22Rv1 (cell line): ENCODE data around the gene CAPN1.
"Not testable (repeated sequence)": the region's sequence is repeated elsewhere in the genome, so short reads cannot be mapped to it uniquely, and the experiment has no call there.

Experiments used
- H3K27ac ChIP-seq: fragments of 450-650 bp; 2 replicates; pipeline ENCODE4 v1.5.1; 2017
- ZFX ChIP-seq: fragments of 450-650 bp; IDR thresholded peaks from 2 replicates; pipeline ENCODE4 v1.6.1; 2017; ENCODE audit warnings: antibody characterized with exemption, borderline replicate concordance
- TF ChIP-seq, protein P1 (sequence below): fragments of 450-650 bp; IDR thresholded peaks from 2 replicates; pipeline ENCODE4 v1.5.1; 2017; ENCODE audit warnings: mild to moderate bottlenecking

Gene CAPN1

DNA sequence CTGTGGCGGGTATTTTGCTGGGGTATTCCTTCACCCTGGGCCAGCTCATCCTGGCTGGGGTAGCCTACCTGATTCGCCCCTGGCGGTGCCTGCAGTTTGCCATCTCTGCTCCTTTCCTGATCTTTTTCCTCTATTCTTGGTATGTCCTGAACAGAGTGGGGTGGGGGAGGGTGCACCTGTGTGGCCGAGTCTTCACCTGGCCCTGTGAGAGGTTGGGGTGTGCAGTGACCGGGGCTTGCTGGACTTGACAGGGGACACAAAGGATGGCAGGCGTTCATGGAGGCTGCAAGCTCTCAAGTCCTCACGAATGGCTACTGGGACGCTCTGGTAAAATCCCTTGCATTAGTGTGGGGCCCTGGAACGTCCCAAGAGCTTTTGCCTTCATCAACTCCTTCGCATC is 39.3 kb downstream of the CAPN1 start:
- H3K27ac ChIP-seq = no peak overlapping the region
- no peak for TF ChIP-seq ZFX

DNA sequence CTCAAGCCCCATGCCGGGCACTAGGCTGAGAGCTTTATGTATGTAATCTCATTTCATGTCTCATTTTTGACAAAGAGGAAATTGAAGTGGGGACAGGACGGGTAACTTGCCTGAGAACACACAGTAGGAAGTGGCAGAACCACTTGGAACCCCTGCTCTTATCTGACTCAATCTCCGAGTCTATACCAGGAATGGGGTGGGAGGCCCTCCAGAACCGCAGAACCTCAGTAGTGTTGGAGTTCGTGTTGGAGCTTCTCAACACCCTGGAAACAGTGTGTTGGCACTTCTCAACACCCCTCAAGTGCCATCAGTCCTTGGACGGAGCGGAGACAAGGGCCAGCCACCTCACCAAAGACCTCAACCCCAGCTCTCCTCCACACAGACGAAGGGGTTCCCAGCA is 41.3 kb downstream of the CAPN1 start:
- H3K27ac ChIP-seq = no peak overlapping the region
- TF ChIP-seq, protein P1, sequence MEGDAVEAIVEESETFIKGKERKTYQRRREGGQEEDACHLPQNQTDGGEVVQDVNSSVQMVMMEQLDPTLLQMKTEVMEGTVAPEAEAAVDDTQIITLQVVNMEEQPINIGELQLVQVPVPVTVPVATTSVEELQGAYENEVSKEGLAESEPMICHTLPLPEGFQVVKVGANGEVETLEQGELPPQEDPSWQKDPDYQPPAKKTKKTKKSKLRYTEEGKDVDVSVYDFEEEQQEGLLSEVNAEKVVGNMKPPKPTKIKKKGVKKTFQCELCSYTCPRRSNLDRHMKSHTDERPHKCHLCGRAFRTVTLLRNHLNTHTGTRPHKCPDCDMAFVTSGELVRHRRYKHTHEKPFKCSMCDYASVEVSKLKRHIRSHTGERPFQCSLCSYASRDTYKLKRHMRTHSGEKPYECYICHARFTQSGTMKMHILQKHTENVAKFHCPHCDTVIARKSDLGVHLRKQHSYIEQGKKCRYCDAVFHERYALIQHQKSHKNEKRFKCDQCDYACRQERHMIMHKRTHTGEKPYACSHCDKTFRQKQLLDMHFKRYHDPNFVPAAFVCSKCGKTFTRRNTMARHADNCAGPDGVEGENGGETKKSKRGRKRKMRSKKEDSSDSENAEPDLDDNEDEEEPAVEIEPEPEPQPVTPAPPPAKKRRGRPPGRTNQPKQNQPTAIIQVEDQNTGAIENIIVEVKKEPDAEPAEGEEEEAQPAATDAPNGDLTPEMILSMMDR = no peak
- no peak for TF ChIP-seq ZFX

- no peak for TF ChIP-seq ZFX
- TF ChIP-seq, protein P1 = no peak
- H3K27ac ChIP-seq = no peak overlapping the region
Observed at GRCh38 chr11:65224930-65225278, 43.2 kb downstream of the CAPN1 start.

DNA sequence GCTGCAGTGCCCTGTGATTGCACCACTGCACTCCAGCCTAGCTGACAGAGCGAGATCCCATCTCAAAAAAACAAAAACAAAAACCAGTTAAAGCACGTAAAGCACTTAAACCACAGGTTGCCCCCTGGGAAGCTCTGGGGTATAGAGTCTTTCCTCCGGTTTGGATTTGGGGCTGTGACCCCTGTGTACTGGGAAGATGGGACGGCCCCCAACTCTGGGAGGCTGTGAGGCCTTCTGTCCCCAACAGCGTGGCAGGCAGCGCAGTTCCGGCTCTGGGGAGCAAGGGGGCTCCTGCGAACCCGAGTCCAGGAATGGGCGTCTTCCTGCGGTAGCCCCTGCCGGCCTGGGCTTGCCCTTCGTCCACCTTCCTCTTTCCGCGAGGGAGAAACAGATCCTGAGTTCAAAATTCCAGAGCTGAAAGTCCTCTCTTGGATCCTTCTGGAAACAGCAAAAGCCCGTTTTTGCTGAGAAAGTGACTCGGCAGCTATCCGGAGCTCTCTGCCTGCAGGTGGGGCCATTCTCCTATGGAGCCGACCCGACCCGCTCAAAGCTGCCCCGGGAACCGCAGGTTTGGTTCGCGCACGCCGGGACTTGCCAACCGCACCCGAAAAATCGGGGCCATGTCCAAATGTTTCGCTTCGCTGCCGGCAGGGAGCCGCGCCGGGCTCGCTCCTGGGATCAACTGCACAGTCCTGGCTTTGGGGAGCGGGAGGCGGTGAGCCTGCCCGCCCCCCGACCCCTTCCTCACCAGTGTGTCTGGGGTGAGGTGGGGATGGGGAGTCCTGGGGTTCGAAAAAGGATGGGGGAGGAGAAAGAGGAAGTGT is 43.8 kb downstream of the CAPN1 start:
- no peak overlapping the region for H3K27ac ChIP-seq
- TF ChIP-seq, protein P1 = peak; percentile 74
- no peak for TF ChIP-seq ZFX

GRCh38 chr11:65226103-65226442 is 44.3 kb downstream of the CAPN1 start:
- no peak for TF ChIP-seq ZFX
- TF ChIP-seq, protein P1 = no peak
- H3K27ac ChIP-seq = no peak overlapping the region

GRCh38 chr11:65227879-65228278 is 46.2 kb downstream of the CAPN1 start:
- no peak overlapping the region for H3K27ac ChIP-seq
- TF ChIP-seq ZFX = no peak
- TF ChIP-seq, protein P1 = no peak

GRCh38 chr11:65236194-65237059 is 54.7 kb downstream of the CAPN1 start:
- no peak overlapping the region for H3K27ac ChIP-seq
- TF ChIP-seq, protein P1 = no peak
- no peak for TF ChIP-seq ZFX

- not testable (repeated sequence) for H3K27ac ChIP-seq
Observed at GRCh38 chr11:65238302-65238701, 56.6 kb downstream of the CAPN1 start.
